ENCODE data around the gene YWHAE.
"Not testable (repeated sequence)": the region's sequence is repeated elsewhere in the genome, so short reads cannot be mapped to it uniquely, and the experiment has no call there.

Gene YWHAE

GRCh38 chr17:1386265-1386664 lies 13.8 kb downstream of the YWHAE start:
- H3K27ac ChIP-seq = no peak overlapping the region
- TF ChIP-seq, protein P1, sequence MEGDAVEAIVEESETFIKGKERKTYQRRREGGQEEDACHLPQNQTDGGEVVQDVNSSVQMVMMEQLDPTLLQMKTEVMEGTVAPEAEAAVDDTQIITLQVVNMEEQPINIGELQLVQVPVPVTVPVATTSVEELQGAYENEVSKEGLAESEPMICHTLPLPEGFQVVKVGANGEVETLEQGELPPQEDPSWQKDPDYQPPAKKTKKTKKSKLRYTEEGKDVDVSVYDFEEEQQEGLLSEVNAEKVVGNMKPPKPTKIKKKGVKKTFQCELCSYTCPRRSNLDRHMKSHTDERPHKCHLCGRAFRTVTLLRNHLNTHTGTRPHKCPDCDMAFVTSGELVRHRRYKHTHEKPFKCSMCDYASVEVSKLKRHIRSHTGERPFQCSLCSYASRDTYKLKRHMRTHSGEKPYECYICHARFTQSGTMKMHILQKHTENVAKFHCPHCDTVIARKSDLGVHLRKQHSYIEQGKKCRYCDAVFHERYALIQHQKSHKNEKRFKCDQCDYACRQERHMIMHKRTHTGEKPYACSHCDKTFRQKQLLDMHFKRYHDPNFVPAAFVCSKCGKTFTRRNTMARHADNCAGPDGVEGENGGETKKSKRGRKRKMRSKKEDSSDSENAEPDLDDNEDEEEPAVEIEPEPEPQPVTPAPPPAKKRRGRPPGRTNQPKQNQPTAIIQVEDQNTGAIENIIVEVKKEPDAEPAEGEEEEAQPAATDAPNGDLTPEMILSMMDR (IDR thresholded peaks at IDR 0.05) = no peak
- TF ChIP-seq ZFX (IDR thresholded peaks at IDR 0.05; ENCODE audit: borderline replicate concordance) = no peak

DNA sequence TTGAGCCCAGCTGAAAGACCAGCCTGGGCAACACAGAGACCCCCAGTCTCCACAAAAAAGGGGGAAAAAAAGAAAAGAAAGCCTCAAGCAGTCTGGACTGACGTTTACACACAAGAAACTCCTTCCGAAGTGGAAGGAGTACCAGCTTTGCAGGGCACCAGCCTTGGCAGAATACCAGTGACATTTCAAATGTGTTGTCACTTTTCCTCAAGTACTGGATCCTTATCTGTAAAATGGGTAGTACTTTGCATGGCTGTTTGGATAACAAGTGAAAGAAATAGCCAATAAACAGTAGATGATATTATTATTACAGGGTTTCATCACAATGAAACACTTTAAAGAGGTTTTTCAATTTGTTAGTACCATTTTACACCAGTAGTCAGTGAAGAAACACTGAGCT lies 14.2 kb downstream of the YWHAE start:
- H3K27ac ChIP-seq = no peak overlapping the region; the same call in 1 of the 2 replicates
- no peak for TF ChIP-seq ZFX (IDR thresholded peaks at IDR 0.05; ENCODE audit: borderline replicate concordance)
- TF ChIP-seq, protein P1 (IDR thresholded peaks at IDR 0.05) = no peak

DNA sequence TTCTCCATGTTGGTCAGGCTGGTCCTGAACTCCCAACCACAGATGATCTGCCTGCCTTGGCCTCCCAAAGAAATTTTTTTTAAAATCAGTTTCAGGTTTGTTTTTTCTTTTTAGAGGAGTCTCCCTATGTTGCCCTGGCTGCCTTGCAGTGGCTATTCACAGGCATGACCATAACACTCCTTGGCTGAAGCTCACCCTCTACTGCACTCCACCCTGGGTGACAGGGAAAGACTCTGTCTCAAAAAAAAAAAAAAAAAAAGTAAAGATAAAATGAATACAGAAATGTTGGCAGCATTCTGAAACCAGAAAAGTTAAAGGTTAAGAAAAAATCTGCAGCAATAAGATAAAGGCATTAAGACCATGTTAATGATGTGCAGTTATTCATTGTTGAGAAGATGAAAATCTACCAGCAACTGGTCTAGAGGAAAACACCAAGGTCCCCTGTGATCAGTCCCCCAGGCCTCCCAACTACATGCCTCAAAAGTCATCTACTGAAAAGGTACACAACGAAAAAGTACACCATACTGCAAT lies 15.1 kb downstream of the YWHAE start:
- no peak overlapping the region; the same call in 1 of the 2 replicates for H3K27ac ChIP-seq

GRCh38 chr17:1379930-1380313 lies 20.1 kb downstream of the YWHAE start:
- TF ChIP-seq, protein P1 (IDR thresholded peaks at IDR 0.05) = no peak
- no peak overlapping the region for H3K27ac ChIP-seq

More for the DNA sequence above, 15.1 kb downstream of the YWHAE start:
- TF ChIP-seq, protein P1 (IDR thresholded peaks at IDR 0.05) = no peak
- TF ChIP-seq ZFX (IDR thresholded peaks at IDR 0.05; ENCODE audit: borderline replicate concordance) = no peak

DNA sequence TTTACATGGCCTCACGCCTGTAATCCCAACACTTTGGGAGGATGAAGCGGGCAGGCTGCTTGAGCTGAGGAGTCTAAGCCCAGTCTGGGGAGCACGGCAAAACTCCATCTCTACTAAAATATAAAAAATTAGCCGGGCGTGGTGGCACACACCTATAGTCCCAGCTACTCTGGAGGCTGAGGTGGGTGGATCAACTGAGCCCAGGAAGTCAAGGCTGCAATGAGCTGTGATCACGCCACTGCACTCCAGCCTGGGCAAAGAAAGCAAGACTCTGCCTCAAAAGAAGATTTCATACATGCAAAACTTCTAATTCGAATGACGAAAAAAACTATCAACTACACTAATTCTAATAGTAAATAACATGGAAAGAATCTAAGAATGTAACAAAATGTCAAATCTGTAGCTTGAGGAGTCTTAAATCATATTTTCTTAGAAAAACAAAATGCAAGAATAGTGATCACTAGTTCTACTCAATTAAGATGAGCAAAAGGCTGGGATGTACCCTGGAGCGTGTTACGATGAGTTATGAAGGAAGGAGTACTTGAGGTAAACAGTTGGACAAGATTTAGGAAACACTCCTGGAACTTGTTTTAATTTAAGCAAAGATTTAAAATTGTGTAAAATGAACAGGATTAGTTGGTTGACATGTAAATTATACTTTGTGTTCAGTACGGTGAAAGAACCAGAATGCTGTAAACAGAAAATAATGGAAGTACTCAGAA lies 20.7 kb downstream of the YWHAE start:
- no peak for TF ChIP-seq ZFX (IDR thresholded peaks at IDR 0.05; ENCODE audit: borderline replicate concordance)
- TF ChIP-seq, protein P1 (IDR thresholded peaks at IDR 0.05) = no peak
- H3K27ac ChIP-seq = no peak overlapping the region

DNA sequence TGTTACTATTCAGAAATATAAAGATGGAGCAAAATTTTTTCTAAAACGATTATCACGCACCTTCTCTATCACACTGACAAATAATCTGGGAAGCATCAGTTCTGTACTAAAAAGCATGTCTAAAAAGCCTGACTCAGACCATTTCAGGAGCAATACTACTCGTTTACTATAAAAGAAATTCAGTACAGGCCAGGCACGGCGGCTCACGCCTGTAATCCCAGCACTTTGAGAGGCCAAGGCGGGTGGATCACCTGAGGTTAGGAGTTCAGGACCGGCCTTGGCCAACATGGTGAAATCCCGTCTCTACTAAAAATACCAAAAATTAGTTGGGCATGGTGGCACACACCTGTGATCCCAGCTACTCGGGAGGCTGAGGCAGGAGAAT lies 21.6 kb downstream of the YWHAE start:
- H3K27ac ChIP-seq = not testable (repeated sequence)

- no peak for TF ChIP-seq ZFX (IDR thresholded peaks at IDR 0.05; ENCODE audit: borderline replicate concordance)
- TF ChIP-seq, protein P1 (IDR thresholded peaks at IDR 0.05) = no peak
- H3K27ac ChIP-seq = peak overlapping the region; percentile 16; the same call in 1 of the 2 replicates
Measured at GRCh38 chr17:1377334-1377733, 22.7 kb downstream of the YWHAE start.
